ENCODE measurements around the gene QSER1.
"Not testable (repeated sequence)": the region's sequence is repeated elsewhere in the genome, so short reads cannot be mapped to it uniquely, and the experiment has no call there.

QSER1 gene

DNA sequence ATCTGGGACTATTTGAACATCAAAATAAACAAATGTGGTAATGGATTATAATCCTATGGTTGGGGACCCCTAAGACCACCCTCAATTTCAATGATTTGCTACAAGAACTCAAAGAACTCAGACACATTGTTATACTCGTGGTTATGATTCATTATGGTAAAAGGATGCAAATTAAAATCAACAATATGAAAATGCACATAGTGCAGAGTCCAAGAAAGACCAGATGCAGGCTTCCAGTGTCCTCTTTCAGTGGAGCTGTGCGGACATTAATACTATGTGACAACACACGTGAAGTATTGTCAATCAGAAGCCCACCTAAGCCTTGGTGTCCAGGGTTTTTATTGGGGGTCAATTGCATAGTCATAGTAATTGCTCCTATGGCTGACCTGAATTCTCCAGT is 9.2 kb upstream of the QSER1 start:
- H3K4me3 ChIP-seq (ENCODE audit: low read depth, low read length): no peak overlapping the region
- TF ChIP-seq, protein P1, sequence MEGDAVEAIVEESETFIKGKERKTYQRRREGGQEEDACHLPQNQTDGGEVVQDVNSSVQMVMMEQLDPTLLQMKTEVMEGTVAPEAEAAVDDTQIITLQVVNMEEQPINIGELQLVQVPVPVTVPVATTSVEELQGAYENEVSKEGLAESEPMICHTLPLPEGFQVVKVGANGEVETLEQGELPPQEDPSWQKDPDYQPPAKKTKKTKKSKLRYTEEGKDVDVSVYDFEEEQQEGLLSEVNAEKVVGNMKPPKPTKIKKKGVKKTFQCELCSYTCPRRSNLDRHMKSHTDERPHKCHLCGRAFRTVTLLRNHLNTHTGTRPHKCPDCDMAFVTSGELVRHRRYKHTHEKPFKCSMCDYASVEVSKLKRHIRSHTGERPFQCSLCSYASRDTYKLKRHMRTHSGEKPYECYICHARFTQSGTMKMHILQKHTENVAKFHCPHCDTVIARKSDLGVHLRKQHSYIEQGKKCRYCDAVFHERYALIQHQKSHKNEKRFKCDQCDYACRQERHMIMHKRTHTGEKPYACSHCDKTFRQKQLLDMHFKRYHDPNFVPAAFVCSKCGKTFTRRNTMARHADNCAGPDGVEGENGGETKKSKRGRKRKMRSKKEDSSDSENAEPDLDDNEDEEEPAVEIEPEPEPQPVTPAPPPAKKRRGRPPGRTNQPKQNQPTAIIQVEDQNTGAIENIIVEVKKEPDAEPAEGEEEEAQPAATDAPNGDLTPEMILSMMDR (IDR thresholded peaks at IDR 0.05; ENCODE audit: low read depth, low read length, missing control alignments): no peak
- DNase-seq (ENCODE audit: low read depth): no peak

DNA sequence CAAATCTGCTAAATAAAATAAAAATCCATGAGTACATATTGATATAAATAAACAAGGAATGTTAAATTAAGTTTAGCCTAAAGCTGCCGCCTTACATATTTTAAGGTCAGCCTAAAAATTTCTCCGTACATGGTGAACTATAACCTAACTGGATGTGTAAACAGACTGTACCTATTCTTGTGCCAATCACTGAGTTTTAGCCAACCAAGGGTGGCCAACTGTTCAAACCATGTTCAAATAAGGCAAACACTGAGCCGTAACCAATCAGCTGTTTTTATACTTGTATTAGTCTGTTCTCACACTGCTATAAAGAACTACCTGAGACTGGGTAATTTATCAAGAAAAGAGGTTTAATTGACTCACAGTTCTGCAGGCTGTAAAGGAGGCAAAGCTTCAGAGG is 8.6 kb upstream of the QSER1 start:
- no peak for DNase-seq (ENCODE audit: low read depth)
- TF ChIP-seq, protein P1 (IDR thresholded peaks at IDR 0.05; ENCODE audit: low read depth, low read length, missing control alignments): no peak
- no peak overlapping the region for H3K4me3 ChIP-seq (ENCODE audit: low read depth, low read length)

GRCh38 chr11:32884770-32885384 is 7.7 kb upstream of the QSER1 start:
- H3K4me3 ChIP-seq (ENCODE audit: low read depth, low read length): no peak overlapping the region
- DNase-seq (ENCODE audit: low read depth): no peak
- TF ChIP-seq, protein P1 (IDR thresholded peaks at IDR 0.05; ENCODE audit: low read depth, low read length, missing control alignments): peak; percentile 50

DNA sequence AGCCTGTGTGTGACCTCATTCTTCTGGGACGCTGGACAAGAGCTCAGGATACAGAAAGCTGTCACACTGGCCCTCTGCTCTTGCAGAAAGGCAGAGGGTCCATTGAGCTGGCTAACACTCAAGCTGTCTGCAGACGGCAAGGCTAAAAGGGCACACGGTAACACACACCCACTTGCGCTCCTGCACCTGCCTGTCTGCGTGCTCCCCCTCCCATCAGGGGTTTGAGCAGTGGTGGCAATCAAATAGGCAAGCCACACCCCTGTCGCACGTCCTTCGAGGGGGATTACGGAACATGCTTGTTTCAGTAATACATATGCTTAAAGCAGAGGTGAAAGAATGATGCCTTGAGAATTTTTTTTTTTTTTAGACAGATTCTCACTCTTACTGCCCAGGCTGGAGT is 7.1 kb upstream of the QSER1 start:
- TF ChIP-seq, protein P1 (IDR thresholded peaks at IDR 0.05; ENCODE audit: low read depth, low read length, missing control alignments): no peak
- DNase-seq (ENCODE audit: low read depth): no peak

DNA sequence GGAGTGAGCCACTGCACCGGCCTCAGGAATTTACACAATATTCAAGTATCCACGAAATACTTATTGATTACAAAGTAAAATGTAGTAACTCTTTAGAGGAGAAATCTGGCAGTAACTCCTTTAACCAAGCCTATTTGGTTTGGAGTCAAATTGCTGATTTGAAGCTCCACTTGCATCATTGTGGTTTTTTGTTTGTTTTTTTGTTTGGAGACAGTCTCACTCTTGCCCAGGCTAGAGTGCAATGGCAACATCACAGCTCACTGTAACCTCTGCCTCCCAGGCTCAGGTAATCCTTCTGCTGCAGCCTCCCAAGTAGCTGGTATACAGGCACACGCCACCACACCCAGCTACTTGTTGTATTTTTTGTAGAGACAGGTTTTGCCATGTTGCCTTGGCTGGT is 6.4 kb upstream of the QSER1 start:
- DNase-seq (ENCODE audit: low read depth): no peak
- no peak overlapping the region for H3K4me3 ChIP-seq (ENCODE audit: low read depth, low read length)
- TF ChIP-seq, protein P1 (IDR thresholded peaks at IDR 0.05; ENCODE audit: low read depth, low read length, missing control alignments): no peak

More for the DNA sequence above, 7.1 kb upstream of the QSER1 start:
- H3K4me3 ChIP-seq (ENCODE audit: low read depth, low read length): no peak overlapping the region

- not testable (repeated sequence) for H3K4me3 ChIP-seq (ENCODE audit: low read depth, low read length); DNase-seq (ENCODE audit: low read depth)
These were observed 4.8 kb upstream of the QSER1 start for GRCh38 chr11:32887707-32888383.

DNA sequence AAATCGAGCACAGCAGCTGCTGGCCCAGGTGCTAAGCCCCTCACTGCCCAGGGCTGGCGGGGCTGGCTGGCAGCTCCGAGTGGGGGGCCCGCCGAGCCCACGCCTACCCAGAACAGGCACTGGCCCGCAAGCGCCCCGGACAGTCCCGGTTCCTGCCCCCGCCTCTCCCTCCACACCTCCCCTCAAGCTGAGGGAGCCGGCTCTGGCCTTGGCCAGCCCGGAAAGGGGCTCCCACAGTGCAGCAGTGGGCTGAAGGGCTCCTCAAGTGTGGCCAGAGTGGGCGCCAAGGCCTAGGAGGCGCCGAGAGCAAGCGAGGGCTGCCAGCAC is 4.3 kb upstream of the QSER1 start:
- H3K4me3 ChIP-seq (ENCODE audit: low read depth, low read length); DNase-seq (ENCODE audit: low read depth): not testable (repeated sequence)

DNA sequence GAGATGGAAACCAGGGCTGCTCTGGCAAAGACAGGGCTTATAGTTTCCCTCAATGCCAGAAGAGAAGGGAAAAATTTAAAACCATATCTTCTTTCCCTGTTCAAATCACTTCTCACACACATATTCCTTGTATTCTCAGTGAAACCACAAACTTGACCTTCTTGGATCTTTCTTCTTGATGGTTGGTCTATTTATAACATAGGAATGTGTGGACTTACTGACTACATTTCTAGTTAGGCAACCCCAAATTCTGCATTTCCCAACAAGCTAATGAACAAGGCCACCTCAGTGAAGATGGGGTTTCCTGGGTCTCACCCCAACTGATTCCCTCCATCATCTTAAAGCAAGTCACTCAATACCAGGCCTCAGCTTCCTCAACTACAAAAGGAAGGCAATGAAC is 3.8 kb upstream of the QSER1 start:
- no peak for DNase-seq (ENCODE audit: low read depth)
- H3K4me3 ChIP-seq (ENCODE audit: low read depth, low read length): no peak overlapping the region
- TF ChIP-seq, protein P1 (IDR thresholded peaks at IDR 0.05; ENCODE audit: low read depth, low read length, missing control alignments): no peak
